ENCODE measurements around the gene TOP1. TPM values are rescaled to one million over a fixed set of nuclear protein-coding genes. Genes with fewer than 3 reads are reported as not detected.

TOP1 gene
- total RNA-seq, 4 donors from 2014 or later: 9.4 to 13.6 (median 12.2) TPM

DNA sequence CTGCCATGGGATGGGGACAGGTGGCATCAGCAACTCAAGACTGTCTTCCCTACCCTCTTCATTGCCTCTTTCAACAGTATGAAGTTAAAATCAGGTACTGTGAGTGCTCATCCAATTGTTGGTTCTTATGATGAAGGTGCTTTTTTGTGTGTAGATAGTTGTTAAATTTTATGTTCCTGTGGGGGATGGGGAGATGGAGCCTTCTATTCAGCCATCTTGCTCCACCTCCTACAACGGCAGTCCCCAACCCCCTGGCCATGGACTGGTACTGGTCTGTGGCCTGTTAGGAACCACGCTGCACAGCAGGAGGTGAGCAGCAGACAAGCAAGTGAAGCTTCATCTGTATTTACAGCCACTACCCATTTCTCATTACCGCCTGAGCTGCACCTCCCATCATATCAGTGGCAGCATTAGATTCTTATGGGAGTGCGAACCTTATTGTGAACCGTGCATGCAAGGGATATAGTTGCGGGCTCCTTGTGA lies 47.8 kb upstream of the TOP1 start:
- intact Hi-C loops (cut with DNase I; ENCODE audit: low total_unique reads): no loop called here
- in situ Hi-C loops (cut with MboI; ENCODE audit: low sequenced_read_pairs in 4 of 4): loop anchor here (5.0 to 25.0 kb wide), 2 partner anchors 111 to 356 kb away; partner anchors contain the start of gene LPIN3 (in 3 of the 4)
- no peak for ATAC-seq

DNA sequence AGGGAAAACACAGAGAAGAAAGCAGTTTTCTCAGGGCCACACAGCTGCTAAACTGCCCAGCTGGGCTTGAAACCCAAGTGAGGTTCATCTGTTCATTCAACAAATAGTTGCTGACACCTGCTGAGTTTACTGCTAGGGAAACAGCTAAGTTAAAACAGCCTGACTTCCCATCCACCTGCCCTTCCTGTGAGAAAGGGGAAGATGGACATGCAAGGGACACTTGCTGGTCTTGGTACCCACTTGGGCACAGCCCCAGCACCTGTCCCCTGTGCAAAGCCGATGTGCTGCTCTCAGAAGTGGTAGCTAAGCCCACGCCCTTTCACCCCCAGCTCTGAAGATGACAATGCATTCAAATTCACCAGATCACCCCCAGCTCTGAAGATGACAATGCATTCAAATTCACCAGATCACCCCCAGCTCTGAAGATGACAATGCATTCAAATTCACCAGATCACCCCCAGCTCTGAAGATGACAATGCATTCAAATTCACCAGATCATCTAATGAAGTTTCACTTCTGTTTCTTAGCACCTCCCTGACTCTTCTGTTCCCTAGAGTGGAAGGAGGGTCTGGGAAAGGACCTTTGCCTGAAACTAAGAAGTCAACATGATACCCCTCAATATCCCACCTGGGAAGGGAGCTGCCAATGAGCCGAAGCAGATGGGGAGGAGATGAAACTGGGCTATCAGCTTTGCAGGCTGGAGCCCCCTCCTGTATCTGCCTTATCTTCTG lies 46.0 kb upstream of the TOP1 start:
- no peak for TF ChIP-seq POLR2A (IDR thresholded peaks at IDR 0.05)
- TF ChIP-seq, protein P1, sequence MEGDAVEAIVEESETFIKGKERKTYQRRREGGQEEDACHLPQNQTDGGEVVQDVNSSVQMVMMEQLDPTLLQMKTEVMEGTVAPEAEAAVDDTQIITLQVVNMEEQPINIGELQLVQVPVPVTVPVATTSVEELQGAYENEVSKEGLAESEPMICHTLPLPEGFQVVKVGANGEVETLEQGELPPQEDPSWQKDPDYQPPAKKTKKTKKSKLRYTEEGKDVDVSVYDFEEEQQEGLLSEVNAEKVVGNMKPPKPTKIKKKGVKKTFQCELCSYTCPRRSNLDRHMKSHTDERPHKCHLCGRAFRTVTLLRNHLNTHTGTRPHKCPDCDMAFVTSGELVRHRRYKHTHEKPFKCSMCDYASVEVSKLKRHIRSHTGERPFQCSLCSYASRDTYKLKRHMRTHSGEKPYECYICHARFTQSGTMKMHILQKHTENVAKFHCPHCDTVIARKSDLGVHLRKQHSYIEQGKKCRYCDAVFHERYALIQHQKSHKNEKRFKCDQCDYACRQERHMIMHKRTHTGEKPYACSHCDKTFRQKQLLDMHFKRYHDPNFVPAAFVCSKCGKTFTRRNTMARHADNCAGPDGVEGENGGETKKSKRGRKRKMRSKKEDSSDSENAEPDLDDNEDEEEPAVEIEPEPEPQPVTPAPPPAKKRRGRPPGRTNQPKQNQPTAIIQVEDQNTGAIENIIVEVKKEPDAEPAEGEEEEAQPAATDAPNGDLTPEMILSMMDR (IDR thresholded peaks at IDR 0.05 in 4 of 5, conservative IDR thresholded peaks at IDR 0.05 in 1 of 5): no peak
- intact Hi-C loops (cut with DNase I; ENCODE audit: low total_unique reads) (no loop called here), in situ Hi-C loops (cut with MboI; ENCODE audit: low sequenced_read_pairs in 4 of 4) (loop anchor here (5.0 to 25.0 kb wide), 2 partner anchors 110 to 355 kb away; partner anchors contain the start of gene LPIN3 (in 3 of the 4))
- no peak overlapping the region for H3K27ac ChIP-seq
- no peaks in the 10 kb centered on the region for H3K27me3 ChIP-seq
- no peaks in the 10 kb centered on the region for H3K4me1 ChIP-seq
- ATAC-seq (no peak), DNase-seq (no peak)
- no peak overlapping the region for H3K4me3 ChIP-seq
- H3K36me3 ChIP-seq: no peaks in the 10 kb centered on the region
- no peaks in the 10 kb centered on the region for H3K9me3 ChIP-seq

More for the DNA sequence above, 47.8 kb upstream of the TOP1 start:
- H3K36me3 ChIP-seq: no peaks in the 10 kb centered on the region
- no peaks in the 10 kb centered on the region for H3K4me1 ChIP-seq
- TF ChIP-seq, protein P1 (IDR thresholded peaks at IDR 0.05 in 4 of 5, conservative IDR thresholded peaks at IDR 0.05 in 1 of 5): no peak
- no peak for TF ChIP-seq POLR2A (IDR thresholded peaks at IDR 0.05)
- H3K4me3 ChIP-seq: no peak overlapping the region
- peaks cover 0 to 9% (median 0%) of the 10 kb centered on the region in 3 donors for H3K9me3 ChIP-seq
- no peaks in the 10 kb centered on the region for H3K27me3 ChIP-seq
- DNase-seq: no peak
- no peak overlapping the region for H3K27ac ChIP-seq

DNA sequence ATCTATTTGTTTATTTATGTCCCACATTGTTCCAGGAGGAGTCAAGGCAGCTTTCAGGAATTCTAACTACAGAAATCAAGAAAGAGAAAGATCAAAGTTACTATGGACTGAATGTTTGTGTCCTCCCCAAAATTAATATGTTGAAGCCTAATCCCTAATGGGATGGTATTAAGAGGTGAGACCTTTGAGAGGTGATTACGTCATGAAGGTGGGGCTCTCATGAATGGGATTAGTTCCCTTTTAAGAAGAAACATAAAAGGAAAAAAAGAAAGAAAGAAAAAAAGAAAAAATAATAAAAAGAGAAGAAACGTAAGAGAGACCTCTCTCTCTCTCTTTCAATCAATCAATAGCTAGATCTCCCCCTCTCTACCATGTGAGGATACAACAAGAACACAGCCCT lies 44.7 kb upstream of the TOP1 start:
- no peak overlapping the region for H3K27ac ChIP-seq
- H3K4me1 ChIP-seq: no peaks in the 10 kb centered on the region
- no peaks in the 10 kb centered on the region for H3K36me3 ChIP-seq
- no peak for DNase-seq
- no peak overlapping the region for H3K4me3 ChIP-seq
- intact Hi-C loops (cut with DNase I; ENCODE audit: low total_unique reads): no loop called here
- no peak for ATAC-seq
- TF ChIP-seq, protein P1 (IDR thresholded peaks at IDR 0.05 in 4 of 5, conservative IDR thresholded peaks at IDR 0.05 in 1 of 5): no peak
- TF ChIP-seq POLR2A (IDR thresholded peaks at IDR 0.05): no peak
- in situ Hi-C loops (cut with MboI; ENCODE audit: low sequenced_read_pairs in 4 of 4): loop anchor here (5.0 to 25.0 kb wide), 2 partner anchors 108 to 353 kb away; partner anchors contain the start of gene LPIN3 (in 3 of the 4)
- no peaks in the 10 kb centered on the region for H3K27me3 ChIP-seq
- no peaks in the 10 kb centered on the region for H3K9me3 ChIP-seq

DNA sequence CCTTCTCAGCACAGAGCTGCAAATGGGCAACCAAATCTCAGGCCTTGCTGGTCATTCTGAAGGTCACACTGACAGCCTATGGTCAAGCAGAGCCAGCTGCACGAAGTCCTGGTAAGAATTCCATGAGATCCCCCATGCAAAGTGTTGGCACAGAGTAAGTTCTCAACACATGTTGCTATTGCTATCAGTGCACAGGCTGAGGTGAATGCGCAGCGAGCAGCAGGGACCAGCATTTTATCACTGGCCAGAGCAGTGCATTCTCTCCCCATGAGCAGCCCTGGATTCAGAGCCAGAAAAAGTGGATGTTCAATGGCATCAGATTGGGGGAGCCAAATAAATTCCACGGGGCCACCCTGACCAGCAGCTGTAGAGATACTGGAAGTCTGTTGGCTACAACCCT lies 44.1 kb upstream of the TOP1 start:
- intact Hi-C loops (cut with DNase I; ENCODE audit: low total_unique reads): no loop called here
- Histone ChIP-seq H3K36me3 (no peaks in the 10 kb centered on the region), H3K9me3 (no peaks in the 10 kb centered on the region)

More for the DNA sequence above, 44.1 kb upstream of the TOP1 start:
- no peak for ATAC-seq
- TF ChIP-seq, protein P1 (IDR thresholded peaks at IDR 0.05 in 4 of 5, conservative IDR thresholded peaks at IDR 0.05 in 1 of 5): no peak
- no peak for TF ChIP-seq POLR2A (IDR thresholded peaks at IDR 0.05)
- no peak overlapping the region for H3K27ac ChIP-seq
- H3K4me3 ChIP-seq: no peak overlapping the region
- in situ Hi-C loops (cut with MboI; ENCODE audit: low sequenced_read_pairs in 4 of 4): loop anchor here (5.0 to 25.0 kb wide), 2 partner anchors 108 to 353 kb away; partner anchors contain the start of gene LPIN3 (in 3 of the 4)
- no peak for DNase-seq
- no peaks in the 10 kb centered on the region for H3K27me3 ChIP-seq
- H3K4me1 ChIP-seq: no peaks in the 10 kb centered on the region
